Gastroesophageal sphincter (tissue), 3 donors: Measurements from ENCODE around the gene WLS.
"Not testable (repeated sequence)": the region's sequence is repeated elsewhere in the genome, so short reads cannot be mapped to it uniquely, and the experiment has no call there.

Experiments used
- POLR2A ChIP-seq, 2 donors: fragments of 450-650 bp; IDR thresholded peaks; one replicate each; pipeline ENCODE4 v1.6.1; 2017; ENCODE audit warnings: antibody characterized with exemption in 2 of 2, mild to moderate bottlenecking in 2 of 2, moderate library complexity in 1 of 2
- POLR2AphosphoS5 ChIP-seq: sonication (generic); formaldehyde crosslinking; IDR thresholded peaks from one replicate; pipeline ENCODE4 v1.6.1; 2017; ENCODE audit warnings: antibody characterized with exemption
- TF ChIP-seq, protein P1 (sequence below), 4 experiments: fragments of 200-600 bp in 2 of 4; fragments of 450-650 bp in 2 of 4; sonication (generic) in 1 of 4; IDR thresholded peaks; one replicate each; pipeline ENCODE4 v1.5.1; 2017 to 2019; ENCODE audit warnings: antibody characterized with exemption in 4 of 4, mild to moderate bottlenecking in 2 of 4, moderate library complexity in 2 of 4

DNA sequence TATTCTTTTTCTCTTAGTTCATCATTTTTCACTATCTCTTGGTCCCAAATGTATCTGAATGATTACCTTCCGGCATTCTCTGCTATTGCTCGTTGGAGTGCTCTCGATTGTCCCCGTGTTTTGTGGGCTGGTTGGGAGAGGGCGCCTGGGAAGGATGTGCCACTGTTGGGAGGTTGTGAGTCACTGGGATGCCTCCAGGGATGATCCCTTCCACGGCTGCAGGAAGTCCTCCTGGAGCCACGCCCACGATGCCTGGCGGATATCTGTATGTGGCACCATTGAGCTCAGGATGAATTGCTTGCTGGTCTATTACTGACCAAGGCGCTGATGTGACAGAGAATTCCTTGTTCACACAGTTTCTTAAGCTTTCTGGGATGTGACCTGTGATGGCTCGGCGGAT, 70.7 kb downstream of the WLS start:
- TF ChIP-seq, protein P1, sequence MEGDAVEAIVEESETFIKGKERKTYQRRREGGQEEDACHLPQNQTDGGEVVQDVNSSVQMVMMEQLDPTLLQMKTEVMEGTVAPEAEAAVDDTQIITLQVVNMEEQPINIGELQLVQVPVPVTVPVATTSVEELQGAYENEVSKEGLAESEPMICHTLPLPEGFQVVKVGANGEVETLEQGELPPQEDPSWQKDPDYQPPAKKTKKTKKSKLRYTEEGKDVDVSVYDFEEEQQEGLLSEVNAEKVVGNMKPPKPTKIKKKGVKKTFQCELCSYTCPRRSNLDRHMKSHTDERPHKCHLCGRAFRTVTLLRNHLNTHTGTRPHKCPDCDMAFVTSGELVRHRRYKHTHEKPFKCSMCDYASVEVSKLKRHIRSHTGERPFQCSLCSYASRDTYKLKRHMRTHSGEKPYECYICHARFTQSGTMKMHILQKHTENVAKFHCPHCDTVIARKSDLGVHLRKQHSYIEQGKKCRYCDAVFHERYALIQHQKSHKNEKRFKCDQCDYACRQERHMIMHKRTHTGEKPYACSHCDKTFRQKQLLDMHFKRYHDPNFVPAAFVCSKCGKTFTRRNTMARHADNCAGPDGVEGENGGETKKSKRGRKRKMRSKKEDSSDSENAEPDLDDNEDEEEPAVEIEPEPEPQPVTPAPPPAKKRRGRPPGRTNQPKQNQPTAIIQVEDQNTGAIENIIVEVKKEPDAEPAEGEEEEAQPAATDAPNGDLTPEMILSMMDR (IDR thresholded peaks at IDR 0.05), result not testable (repeated sequence)
- not testable (repeated sequence) for TF ChIP-seq POLR2A (IDR thresholded peaks at IDR 0.05); POLR2AphosphoS5
